ENCODE data around the gene USP53.

Gene USP53

DNA sequence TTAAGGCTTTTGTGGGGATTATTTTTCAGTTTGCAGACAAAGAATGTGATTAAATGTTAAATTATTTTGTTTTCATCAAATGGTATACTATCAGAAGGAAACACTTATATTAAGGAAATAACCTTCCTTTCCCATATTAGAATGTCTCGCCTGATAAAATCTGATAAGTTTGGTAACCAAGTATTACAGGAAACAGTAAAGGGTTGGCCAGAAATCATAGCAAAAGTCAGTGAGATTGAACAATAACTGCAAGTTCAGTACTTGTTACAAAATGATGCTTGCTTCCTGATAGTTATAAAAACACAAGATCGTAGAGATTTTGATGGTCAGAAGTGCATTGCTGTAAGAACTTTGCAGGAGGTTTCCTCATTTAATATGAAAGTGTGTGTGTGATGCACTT lies 68.9 kb downstream of the USP53 start:
- TF ChIP-seq CTCF (conservative IDR thresholded peaks at IDR 0.05; ENCODE audit: low read depth), result no peak
- ChIA-PET CTCF (no interaction called here), POLR2A (ENCODE audit: low non-redundant PET) (no interaction called here)
- no peak for DNase-seq (ENCODE audit: low spot score)
- no peak overlapping the region for H3K27ac ChIP-seq

- no peak for DNase-seq (ENCODE audit: low spot score)
- TF ChIP-seq CTCF (conservative IDR thresholded peaks at IDR 0.05; ENCODE audit: low read depth), result no peak
- ChIA-PET POLR2A (ENCODE audit: low non-redundant PET) (no interaction called here), CTCF (interaction anchor here (0.6 kb wide), 1 partner anchor 14 kb away, joined by 3 read pairs; no protein-coding TSS in a partner anchor)
- H3K27ac ChIP-seq, result no peak overlapping the region
Observed at GRCh38 chr4:119284876-119285780, 72.6 kb downstream of the USP53 start.

GRCh38 chr4:119286377-119287002 lies 74.0 kb downstream of the USP53 start:
- TF ChIP-seq CTCF (conservative IDR thresholded peaks at IDR 0.05; ENCODE audit: low read depth), result peak; percentile 65
- DNase-seq (ENCODE audit: low spot score), result no peak
- ChIA-PET POLR2A (ENCODE audit: low non-redundant PET) (no interaction called here), CTCF (interaction anchor here (0.7 kb wide), 1 partner anchor 9 kb away, joined by 3 read pairs; no protein-coding TSS in a partner anchor)
- H3K27ac ChIP-seq, result no peak overlapping the region

DNA sequence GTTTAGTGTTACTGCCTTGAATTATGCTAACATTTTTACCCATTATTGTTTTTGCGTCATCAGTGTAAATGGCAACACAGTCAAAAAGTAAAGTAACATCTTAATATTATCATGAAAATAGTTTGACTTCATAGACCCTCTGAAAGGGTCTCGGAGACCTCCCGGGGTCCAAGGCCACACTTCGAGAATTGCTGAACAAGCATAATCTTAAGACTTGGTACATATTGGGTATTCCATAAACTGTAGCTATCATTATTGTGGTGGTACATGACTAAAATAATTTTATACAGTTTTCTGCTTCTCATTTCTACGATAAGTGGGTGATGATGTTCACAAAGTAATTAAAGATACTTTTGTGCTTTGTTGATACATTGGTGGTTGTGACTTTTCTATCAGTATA lies 76.8 kb downstream of the USP53 start:
- DNase-seq (ENCODE audit: low spot score), result no peak
- ChIA-PET CTCF (no interaction called here), POLR2A (ENCODE audit: low non-redundant PET) (no interaction called here)
- no peak for TF ChIP-seq CTCF (conservative IDR thresholded peaks at IDR 0.05; ENCODE audit: low read depth)
- no peak overlapping the region for H3K27ac ChIP-seq

- ChIA-PET CTCF (no interaction called here), POLR2A (ENCODE audit: low non-redundant PET) (no interaction called here)
- no peak for DNase-seq (ENCODE audit: low spot score)
- TF ChIP-seq CTCF (conservative IDR thresholded peaks at IDR 0.05; ENCODE audit: low read depth), result no peak
- H3K27ac ChIP-seq, result no peak overlapping the region
Observed at GRCh38 chr4:119290598-119290997, 78.1 kb downstream of the USP53 start.

DNA sequence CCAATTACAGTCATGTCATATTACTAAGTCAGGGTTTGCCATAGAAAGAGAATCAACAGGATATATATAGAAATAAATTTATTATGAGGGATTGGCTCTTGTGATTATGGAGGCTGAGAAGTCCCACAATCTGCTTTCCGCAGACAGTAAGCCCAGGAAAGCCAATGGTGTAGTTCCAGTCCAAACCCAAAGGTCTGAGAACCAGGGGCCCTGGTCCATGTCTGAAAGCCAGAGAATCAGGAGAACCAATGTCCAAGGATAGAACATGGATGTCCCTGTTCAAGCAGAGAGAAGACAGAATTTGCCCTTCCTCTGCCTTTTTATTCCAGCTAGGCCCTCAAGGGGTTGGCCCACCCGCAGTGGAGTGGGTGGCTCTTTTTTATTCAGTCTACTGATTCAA lies 83.8 kb downstream of the USP53 start:
- H3K27ac ChIP-seq, result no peak overlapping the region
- TF ChIP-seq CTCF (conservative IDR thresholded peaks at IDR 0.05; ENCODE audit: low read depth), result no peak
- CTCF ChIA-PET, result no interaction called here
- no peak for DNase-seq (ENCODE audit: low spot score)
- POLR2A ChIA-PET (ENCODE audit: low non-redundant PET), result no interaction called here

Measured in RWPE1 (cell line).